GF-D8 (cell line): ENCODE data around the gene GSDME.

Experiments
- DNase-seq: peaks from one replicate; lab custom pipeline; 2025; lab: John Stamatoyannopoulos, UW

The GSDME gene

DNA sequence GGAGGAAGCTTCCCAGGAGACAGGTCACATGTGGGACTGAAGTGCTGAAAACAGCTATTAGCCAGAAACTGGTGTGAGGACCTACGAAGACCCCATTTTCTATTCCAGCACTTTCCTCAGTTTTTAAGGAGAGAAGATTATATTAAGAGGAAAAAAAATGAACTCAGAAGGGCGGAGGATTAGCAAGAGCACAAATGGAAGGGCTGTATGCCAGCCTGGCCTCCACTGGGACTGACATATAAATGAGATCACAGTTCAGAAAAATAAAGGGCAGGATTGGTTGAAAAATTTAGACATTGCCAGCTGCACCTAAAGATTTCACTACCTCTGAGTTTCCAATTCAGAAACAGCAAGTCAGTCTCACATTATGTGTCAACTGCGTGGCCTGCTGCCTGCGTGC, 53.0 kb downstream of the GSDME start:
- no peak for DNase-seq

DNA sequence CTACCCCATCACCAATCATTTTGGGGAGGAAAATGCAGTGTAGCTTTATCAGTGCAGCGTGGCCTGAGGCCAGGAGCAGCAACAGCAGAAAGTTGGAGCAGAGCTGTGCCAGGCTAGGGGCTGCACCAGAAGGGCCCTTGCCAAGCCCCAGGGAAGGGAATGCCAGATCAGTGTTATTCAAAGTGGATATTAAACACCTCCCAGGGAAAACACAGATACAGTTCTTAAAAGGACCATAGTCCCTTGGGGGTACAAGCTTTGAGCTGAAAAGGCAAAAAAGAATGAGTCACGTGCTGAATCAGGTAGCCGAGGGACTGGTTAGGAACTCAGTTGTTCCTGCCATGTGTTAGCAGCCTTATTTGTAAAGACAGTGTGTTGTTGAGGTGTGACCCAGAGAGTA, 54.0 kb downstream of the GSDME start:
- no peak for DNase-seq

DNA sequence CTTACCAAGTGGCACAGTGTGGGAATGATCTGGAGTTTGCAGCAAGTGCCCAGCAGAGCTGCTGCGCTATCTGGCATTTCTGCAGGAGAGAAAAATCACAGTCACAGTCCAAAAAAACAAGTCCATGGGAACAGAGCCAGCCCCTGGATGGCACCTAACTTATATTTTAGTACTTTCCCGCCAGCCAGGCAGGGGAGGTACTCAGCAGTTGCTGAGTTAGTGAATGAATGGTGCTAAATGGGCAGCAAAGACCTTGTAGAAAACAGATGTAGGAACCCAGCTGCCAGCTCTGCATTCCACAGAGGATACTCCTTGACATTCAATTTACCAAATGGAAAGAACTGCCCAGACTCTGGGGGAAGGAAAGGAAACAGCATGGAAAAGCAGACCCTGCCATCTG, 54.5 kb downstream of the GSDME start:
- DNase-seq: no peak

DNA sequence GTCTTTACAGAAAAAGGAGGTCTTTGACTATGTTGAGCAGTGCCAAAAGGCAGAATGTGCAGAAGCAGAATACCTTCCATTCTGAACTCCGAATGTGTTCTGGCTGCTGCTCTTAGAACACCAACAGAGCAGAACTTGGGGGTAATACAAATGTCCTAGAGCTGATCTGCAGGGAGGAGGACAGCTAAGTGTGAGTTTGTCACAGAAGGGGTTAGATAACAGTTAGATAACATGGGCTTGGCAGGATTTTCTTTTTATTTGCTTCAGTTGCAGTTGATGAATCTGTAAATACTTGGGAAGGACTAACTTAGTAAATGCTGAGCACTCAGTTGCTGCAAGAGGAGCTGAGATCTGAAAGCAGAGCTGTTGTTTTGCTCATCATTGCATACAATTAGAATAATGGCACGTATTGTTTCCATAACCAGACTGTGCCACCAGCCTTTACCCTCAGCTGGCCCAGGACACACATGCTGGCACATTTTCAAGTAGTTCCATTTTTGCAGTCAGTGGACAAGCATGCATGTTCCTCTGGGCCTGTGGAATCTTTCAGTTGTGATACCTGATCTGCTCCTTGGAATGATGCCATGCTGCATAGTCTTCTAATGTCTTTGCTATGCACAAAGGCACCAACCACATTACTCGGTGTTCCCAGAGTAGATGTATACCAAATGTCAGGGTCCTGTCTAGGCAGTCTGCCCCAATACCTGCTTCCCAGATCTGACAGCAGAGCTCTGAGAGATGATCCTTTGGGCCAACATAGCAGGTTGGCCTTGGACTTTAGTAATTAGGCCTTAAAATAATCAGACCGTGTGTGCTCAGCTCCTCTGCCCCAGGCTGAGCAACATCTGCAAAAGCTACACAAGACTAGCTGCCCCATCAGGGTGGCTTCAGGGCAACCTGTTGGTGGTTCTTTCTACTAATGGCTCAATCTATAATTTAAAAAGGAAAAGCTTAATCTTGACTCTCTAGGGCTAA, 55.7 kb downstream of the GSDME start:
- DNase-seq: no peak

DNA sequence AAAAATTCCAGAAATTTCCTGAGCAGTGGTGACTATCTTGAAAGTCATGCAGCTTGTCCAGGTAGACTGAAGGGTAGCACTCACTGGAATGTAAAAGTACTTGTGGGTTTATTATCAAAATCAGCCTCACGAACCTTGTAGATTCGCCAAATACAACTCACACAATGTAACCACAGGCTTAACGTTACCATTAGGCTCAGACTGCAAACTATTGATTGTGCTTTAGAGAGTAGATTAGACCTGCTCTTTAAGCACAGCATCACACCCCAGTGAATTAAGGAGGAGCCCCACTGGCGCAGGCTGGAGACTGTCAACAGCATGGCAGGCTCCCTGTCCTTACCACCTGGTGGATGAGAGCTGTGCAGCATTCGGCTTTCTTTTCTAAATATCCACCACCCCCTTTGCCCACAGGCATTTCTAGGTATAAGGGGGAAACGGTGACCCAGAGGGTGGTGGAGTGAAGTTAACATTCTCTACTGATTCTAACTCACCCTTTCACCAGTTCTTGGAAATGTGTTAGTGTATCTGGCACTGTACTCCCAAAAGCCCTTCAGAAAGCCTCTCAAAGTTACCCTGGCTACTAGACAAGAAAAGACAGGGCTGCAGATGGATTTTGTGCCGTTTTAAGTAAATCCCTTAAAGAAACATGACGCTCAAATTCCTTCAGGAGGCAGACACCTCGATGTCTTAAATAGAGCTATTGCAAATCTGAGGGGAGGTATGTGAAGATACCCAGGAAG, 56.6 kb downstream of the GSDME start:
- DNase-seq: no peak

DNA sequence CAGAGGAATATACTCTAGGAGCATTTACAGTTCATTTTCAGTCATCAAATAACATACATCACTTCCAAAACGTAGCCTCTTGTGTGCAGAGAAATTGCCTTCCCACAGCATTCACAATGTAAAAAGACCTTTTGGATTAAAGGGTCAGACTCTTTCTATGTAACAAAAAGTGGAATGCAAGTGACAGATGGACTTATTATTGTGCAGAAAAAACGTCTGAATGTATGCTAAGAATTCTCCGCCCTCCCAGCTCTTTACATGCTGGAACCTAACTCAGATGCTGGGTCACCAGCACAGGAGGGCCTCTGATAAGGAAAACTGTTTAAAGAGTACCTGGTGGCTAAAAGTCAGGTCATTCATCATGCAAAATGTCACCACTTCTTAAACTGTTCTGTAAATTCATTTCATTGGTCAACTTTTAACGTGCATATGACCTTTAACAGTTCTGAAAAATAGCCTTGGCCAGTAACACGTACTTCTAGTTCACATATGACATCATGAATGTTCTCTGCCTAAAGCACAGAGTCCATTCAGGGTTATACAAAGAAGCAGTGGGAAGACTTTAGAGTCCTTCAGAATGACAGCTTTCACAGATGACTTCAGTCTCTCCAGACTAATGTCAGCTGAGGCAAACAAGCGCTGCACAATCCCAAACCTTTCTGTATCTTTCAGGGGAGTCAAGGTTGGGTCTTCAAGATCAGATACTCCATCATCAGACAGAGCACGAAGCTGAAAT, 58.6 kb downstream of the GSDME start:
- no peak for DNase-seq

DNA sequence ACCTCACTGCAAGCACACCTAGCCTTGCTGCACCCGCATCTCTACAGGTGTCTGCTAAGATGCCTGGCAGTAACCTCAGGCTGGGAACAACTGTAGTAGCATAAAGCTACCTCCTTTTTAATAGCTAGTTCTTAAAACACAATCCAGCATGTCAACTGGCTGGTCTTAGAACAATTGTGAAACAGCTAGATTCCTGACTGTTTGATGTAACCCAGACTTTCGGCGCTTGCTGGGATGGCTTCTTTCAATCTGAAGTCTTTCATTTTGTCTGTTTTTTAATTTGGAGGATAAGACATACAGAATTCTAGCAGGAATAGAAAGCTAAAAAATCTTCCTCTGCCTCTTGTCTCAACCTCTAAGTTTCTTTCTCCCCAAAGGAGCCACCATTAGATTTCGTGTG, 59.8 kb downstream of the GSDME start:
- DNase-seq: no peak

DNA sequence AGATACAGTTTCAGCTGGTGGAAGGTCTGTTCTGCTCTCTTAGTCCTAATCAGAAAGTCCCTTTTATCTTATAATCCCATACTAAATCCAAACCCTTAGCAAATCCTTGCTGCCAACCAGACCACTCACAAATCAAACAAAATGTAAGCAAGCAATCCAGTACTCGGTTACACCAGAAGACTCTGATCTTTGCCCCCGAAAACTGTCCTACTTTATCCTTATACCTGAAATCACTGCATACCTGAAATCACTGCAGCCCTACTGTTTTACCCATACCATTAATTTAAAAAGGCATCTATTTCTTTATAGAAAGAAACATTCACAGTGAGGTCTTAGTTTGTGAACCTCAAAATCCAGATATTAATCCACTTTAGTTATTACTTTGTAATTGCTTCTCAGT, 64.7 kb downstream of the GSDME start:
- no peak for DNase-seq

DNA sequence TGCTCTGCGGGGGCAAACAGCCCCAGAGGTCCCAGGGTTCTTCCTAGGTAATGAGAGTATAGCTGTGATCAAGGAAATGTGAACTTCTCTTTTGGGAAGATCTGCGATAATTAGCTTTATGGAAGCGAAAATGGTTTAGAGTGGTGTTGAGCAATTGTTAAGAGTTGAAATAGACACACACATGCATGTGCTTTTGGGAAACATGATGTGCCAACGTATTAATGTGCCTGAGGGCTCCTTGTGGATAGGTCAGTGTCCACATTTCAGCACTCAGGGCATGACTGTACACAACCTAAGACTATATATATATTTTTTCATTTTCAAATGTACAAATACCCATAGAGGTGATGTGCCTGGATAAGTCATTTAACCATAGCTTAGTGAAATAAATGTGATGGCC, 67.0 kb downstream of the GSDME start:
- DNase-seq: no peak

DNA sequence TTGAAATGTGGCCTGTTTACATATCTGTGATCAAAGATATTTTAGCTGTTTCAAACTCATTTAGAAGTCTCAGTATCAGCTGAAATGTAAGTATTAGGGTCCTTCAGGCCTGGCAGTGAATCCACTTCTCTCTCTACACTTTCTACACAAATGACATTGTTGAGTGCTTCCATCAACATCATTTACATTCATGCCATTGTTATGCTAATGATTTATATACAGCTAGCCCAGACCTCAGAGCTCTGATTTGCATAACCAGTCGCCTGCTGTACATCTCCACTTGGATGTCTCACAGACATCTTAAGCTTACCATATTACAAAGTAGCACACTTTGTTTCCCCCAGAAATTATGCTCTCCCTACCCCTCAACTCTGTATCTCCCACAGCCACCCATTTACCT, 71.6 kb downstream of the GSDME start:
- DNase-seq: no peak

DNA sequence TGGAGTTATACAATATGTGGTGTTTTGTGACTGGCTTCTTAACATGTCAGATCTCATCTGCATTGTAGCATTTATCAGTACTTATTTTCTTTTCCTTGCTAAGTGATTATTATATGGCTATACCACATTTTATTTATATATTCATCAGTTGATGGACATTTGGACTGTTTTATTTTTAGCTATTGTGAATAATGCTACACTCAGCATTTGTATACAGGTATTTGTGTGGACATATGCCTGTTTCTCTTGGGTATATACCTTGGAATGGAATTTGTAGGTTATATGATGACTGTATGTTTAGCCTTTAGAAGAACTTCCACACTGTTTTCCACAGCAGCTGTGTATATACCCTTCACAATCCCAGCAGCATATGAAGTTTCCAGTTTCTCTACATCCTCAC, 86.5 kb downstream of the GSDME start:
- DNase-seq: no peak

DNA sequence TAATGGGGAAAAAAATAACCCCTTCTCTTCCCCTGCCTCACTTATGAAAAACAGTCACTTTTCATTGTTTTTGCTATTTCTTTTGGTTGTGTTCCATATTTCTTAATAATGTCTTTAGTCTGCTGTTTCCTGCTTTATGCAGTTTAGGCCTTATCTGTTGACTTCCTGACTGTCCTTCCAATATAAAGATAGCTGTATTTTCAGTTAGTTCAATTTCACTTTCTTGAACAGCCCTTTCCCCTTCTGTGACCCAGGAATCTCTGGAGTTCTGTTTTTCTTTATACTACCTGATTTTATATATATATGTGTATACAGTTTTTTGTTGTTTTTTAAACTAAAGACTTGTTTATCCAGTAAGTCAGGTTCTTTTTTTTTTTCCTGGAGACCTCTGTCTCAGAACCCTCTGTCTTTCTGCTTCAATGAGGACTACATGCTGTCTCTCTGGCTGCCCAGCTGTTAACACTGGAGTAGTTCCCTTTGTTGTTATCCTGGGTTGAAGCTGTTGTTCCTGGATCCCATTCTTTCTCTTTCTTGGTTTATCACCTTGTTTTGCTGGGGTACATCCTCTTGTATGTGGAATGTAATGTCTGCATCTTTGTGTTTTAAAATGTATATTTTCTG, 87.2 kb downstream of the GSDME start:
- DNase-seq: no peak

DNA sequence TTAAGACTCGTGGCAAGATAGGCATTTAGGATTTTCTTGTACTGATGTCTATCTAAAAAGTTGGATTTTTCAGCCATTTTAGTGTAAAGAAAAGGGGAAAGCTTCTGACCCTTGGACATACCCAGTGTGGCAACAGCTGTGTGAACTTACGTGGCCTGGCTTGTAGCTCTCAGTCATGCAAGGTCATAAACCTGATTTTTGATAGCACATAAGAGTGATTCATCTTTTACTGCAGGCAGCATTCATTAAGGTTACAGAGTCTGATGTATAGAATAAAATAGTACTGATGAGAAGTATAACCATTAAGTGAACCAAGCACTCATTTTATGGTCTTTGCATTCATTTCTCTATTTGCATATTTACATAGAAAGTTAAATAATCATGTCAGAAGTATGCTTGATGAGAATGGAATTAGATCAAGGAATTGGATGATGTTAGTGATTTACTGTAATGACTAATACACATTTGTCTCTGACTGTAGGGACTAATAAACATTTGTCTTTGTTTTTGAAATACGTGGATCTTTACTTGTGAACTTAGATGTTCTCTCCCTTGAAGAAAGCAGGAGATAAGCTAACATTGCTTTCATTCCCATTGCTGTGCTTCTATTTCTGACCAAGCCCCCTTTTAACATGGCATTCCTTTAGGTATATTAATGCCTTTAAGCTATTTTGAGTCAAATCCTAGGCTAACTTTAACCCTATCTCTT, 88.2 kb downstream of the GSDME start:
- no peak for DNase-seq

DNA sequence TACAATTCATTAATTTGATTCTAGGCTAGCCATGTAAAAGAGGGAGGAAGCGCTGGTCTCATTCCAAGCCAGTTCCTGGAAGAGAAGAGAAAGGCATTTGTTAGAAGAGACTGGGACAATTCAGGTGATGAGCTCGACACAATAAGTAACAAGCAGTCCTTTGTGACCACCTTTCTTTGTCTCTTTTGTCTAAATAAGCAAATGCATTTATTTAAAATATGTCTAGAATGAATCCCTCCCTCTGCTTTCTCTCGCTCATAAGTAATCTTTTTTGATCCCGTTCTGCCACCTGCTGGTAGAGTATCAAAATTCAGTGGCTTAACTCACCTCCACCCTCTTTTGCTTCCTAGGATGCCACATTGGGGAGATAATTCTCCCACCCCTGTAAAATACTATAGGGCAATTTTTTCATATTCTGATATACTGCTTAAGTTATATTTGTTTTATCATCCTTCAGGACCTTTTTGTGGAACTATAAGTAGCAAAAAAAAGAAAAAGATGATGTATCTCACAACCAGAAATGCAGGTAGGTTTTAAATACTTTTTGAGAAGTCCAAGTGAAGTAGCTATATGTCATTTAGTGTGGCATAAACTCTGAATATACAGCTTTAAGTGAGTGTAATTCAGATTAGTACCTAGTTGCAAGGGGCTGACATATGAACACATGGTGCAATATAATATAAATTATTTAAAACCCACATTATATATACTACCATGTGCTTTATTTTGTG, 91.5 kb downstream of the GSDME start:
- DNase-seq: peak; percentile 13

DNA sequence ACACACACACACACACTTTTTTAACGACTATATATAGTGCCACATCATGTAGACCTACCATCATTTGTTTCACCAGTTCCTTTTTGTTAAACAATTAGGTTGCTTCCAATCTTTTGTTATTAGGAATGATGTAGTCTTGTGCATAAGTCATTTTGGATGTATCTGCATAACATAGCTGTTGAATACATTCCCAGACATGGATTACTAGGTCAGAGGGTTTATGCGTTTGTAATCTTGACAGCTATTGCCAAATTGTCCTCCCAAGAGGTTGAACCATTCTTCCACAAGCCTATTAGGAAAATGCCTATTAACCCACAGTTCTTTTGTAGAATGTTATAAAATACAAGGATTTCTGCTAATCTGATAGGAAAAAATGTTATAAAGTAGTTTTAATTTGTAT, 96.7 kb downstream of the GSDME start:
- DNase-seq: no peak

DNA sequence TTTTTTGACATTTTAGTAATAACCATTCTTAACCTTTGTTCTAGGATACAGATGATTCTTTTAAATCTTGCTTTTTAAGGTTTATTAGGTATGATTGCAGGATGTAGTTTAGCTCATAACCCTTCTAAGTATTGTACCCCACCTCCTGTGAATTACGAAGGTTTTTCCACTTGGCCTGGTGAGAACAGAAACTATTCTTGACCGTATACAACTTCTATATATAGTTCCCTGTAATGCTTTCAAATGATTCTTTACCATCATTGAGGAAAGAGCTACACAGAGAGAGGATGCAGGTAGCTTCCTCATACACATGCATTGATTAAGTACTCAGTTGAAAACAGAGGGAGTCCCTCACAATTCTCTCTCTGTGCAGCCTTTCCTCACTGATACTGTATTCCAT, 97.8 kb downstream of the GSDME start:
- DNase-seq: no peak

DNA sequence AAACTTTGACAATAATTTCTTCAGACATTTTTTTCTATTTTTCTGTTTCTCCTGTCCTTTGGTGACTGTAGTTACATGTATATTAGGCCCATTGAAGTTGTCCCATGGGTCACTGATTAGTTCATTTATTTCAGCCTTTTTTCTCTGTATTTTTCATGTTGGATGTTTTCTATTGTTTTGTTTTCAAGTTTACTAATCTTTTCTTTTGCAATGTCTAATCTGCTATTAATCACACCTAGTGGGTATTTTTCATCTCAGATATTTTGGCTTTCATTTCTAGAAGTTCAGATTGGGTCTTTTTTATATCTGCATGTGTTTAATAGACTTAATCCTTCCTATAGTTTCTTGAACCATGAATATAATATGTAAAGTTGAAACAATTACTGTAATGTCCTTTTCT, 99.3 kb downstream of the GSDME start:
- DNase-seq: no peak

DNA sequence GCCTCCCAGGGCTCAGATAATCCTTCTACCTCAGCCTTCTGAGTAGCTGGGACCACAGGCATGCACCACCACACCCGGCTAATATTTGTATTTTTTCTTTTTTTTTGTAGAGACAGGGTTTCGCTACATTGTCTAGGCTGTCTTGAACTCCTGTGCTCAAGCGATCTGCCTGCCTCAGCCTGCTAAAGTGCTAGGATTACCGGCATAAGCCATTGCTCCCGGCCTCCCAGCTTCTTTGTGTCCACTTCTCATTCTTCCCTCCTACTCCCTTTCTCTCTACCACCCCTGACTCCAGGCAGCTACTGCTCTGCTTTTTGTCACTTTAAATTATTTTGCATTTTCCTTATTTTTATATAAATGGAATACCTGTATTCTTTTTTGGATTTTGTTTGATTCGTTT, 100.7 kb downstream of the GSDME start:
- DNase-seq: no peak

DNA sequence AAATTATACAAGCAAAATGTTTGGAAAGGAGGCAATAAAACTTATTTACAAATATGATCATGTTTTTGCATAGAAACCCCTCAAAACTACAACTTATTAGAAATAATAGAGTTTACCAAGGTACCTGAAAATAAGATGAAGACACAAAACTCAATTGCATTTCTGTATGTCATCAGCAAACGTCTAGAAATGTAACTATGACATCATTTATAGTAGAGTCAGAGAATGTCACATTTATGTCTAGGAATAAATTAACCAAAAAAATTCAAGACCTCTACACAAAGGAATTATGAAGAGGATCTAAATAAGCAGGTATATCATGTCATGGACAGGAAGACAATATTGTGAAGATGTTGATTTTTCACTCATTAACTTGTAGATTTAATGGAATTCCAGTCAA, 103.0 kb downstream of the GSDME start:
- DNase-seq: no peak

DNA sequence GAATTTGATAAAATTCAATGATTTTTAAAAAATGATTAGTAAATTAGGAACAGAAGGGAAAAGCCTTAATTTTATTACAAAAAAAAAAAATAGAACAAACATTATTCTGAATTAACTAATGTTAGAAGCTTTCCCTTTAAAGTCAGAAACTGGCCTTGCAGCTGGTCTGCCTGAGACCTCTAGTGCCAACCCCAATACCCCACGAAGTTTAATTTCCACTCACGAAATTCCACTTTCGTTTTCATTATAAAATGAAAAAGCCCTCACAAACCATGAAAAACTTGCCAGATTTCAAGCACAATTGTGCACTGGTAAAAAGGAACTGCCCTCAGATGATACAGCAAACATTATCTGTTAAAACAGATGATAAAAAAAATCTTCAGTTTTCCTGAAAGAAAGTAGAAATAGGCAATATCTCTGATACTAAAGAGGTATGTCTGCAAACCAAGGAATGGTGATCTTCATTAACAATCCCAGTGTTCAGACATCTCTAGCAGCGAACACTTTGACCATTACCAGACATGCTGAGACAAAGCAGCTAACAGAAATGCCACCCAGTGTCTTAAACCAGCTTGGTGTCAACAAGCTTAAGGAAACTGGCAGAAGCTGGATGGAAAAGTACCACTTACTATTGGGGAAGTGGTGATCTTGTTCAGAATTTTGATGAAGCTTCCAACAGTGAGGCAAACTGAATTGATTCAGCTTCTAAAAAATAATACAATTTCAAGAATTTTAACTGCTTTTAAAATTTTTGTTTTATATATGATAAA, 103.8 kb downstream of the GSDME start:
- no peak for DNase-seq
